HepG2 (cell line): ENCODE measurements around the gene ITCH. TPM values are rescaled to one million over a fixed set of nuclear protein-coding genes. Genes with fewer than 3 reads are reported as not detected.

Source experiments
- ATAD3A ChIP-seq: sonication (generic); formaldehyde crosslinking; IDR thresholded peaks from 2 replicates; pipeline ENCODE4 v1.4.0; 2020; ENCODE audit warnings: missing genetic modification reagents
- ATRX ChIP-seq: sonication (generic); formaldehyde crosslinking; IDR thresholded peaks from 2 replicates; pipeline ENCODE4 v1.4.0; 2020; ENCODE audit warnings: missing genetic modification reagents, borderline replicate concordance
- GTF2F1 ChIP-seq: fragments of 150-350 bp; IDR thresholded peaks from 2 replicates; pipeline ENCODE4 v1.6.1; 2014; ENCODE audit warnings: low read length
- HOXA7 ChIP-seq: sonication (generic); formaldehyde crosslinking; IDR thresholded peaks from 2 replicates; pipeline ENCODE4 v1.8.1; 2022; ENCODE audit warnings: mild to moderate bottlenecking, missing genetic modification reagents, moderate library complexity
- KDM3A ChIP-seq: IDR thresholded peaks from 2 replicates; pipeline ENCODE4 v1.6.1; 2018; ENCODE audit warnings: low read depth, missing compliant biosample characterization
- NCOA1 ChIP-seq: sonication (generic); formaldehyde crosslinking; IDR thresholded peaks from 2 replicates; pipeline ENCODE4 v1.9.0; 2021; ENCODE audit warnings: missing genetic modification reagents
- RFX3 ChIP-seq: IDR thresholded peaks from 2 replicates; pipeline ENCODE4 v1.6.1; 2016; ENCODE audit warnings: missing biosample characterization, missing genetic modification reagents
- RXRA ChIP-seq: sonication (generic); formaldehyde crosslinking; IDR thresholded peaks from 2 replicates; pipeline ENCODE4 v1.5.1; 2020; ENCODE audit warnings: missing genetic modification reagents
- SUZ12 ChIP-seq: fragments of 150-350 bp; IDR thresholded peaks from 2 replicates; pipeline ENCODE4 v1.6.1; 2014; ENCODE audit warnings: low read depth, low read length
- TBP ChIP-seq: sonication (generic); formaldehyde crosslinking; IDR thresholded peaks from 2 replicates; pipeline ENCODE4 v1.5.0; 2020; ENCODE audit warnings: missing genetic modification reagents
- TP53 ChIP-seq: sonication (generic); formaldehyde crosslinking; conservative IDR thresholded peaks from 2 replicates; pipeline ENCODE4 v1.4.0; 2020; ENCODE audit warnings: missing genetic modification reagents
- ZNF264 ChIP-seq: sonication (generic); formaldehyde crosslinking; IDR thresholded peaks from 2 replicates; pipeline ENCODE4 v1.4.0; 2020; ENCODE audit warnings: missing genetic modification reagents
- ZNF543 ChIP-seq: sonication (generic); formaldehyde crosslinking; IDR thresholded peaks from 2 replicates; pipeline ENCODE4 v1.4.0; 2020; ENCODE audit warnings: mild to moderate bottlenecking, missing genetic modification reagents
- ZNF766 ChIP-seq: sonication (generic); formaldehyde crosslinking; IDR thresholded peaks from 2 replicates; pipeline ENCODE4 v1.5.0; 2020; ENCODE audit warnings: missing genetic modification reagents, borderline replicate concordance
- polyA plus RNA-seq, 8 experiments: library from polyadenylated mRNA; depleted of rRNA in 3 of 8; stranded (reverse) in 7 of 8; unstranded in 1 of 8; fragments of >200 nt; fragmentation: Illumina TruSeq in 4 of 8; extraction: Trizol in 4 of 8; gene quantifications; 2 replicates each; pipeline versions ENCODE4 v1.2.1 to v1.2.3, GENCODE V29; 2011 to 2016; ENCODE audit warnings: low read depth in 4 of 8, missing spikeins in 1 of 8, mixed read lengths in 1 of 8; ENCODE audit not compliant: insufficient read depth in 1 of 8
- total RNA-seq, 5 experiments: library from RNA; depleted of rRNA; stranded (reverse); fragments of >200 nt; fragmentation: Illumina TruSeq; extraction: Trizol; gene quantifications; 2 replicates each; pipeline ENCODE4 v1.2.3, GENCODE V29; 2016; ENCODE audit warnings: low read depth in 1 of 5
- TF ChIP-seq, protein P1 (sequence below): sonication (generic); formaldehyde crosslinking; conservative IDR thresholded peaks from 2 replicates; pipeline ENCODE4 v1.8.1; 2023; ENCODE audit warnings: missing genetic modification reagents
- TF ChIP-seq, protein P2 (sequence below): sonication (generic); formaldehyde crosslinking; IDR thresholded peaks from 2 replicates; pipeline ENCODE4 v1.4.0; 2020; ENCODE audit warnings: missing genetic modification reagents
- TF ChIP-seq, protein P3 (sequence below): sonication (generic); formaldehyde crosslinking; IDR thresholded peaks from 2 replicates; pipeline ENCODE4 v1.5.1; 2020; ENCODE audit warnings: mild to moderate bottlenecking, missing genetic modification reagents, borderline replicate concordance
- TF ChIP-seq, protein P4 (sequence below): sonication (generic); formaldehyde crosslinking; IDR thresholded peaks from 2 replicates; pipeline ENCODE4 v1.5.0; 2020; ENCODE audit warnings: missing genetic modification reagents
- TF ChIP-seq, protein P5 (sequence below): sonication (generic); formaldehyde crosslinking; IDR thresholded peaks from 2 replicates; pipeline ENCODE4 v1.4.0; 2020; ENCODE audit warnings: mild to moderate bottlenecking, low read depth, missing genetic modification reagents

Gene ITCH
- total and polyA plus RNA-seq, 2 of the 13 experiments (the other 11 are each of a cell fraction or from before 2014, with no cell fraction given): 20.5 to 112 TPM

DNA sequence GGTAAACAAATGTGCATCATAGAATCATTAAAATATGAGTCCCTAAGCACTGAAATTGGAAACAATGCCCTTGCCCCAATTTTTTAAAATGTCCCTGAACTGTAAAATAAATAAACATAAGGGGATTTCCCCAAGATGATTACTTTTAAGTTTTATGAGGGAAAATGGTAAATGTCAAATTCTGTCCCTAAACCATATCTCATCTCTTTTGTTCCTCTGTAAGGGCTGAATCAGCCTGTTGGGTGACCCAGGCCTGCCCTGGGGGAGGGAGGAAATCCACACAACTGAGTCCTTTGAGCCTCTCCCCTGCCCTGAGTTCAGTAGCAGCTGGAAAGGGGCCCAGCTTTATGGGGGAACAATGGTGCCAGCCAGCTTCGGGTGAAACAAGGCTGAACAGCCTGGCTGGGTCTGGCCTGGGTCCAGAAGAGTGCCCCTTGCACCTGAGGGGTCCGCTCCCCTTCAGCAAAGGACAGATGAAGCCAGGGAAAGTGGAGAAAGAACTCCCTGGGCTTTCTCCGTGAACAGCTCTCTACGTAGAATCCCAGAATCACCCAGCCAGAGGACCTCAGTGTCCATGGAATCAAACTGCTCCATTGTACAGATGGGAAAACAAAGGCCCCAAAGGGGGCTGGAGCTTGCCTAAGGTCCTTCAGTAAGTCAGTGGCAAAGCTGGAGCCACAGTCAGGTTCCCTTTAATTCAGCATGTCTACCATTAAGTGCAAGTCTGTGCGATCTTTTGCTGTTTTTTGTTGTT lies 28.2 kb upstream of the ITCH start (continued):
- no peak for TF ChIP-seq TBP (CRISPR knock-in tag)
- no peak for TF ChIP-seq KDM3A
- TF ChIP-seq TP53 (CRISPR knock-in tag): no peak
- TF ChIP-seq HOXA7 (CRISPR knock-in tag): no peak
- TF ChIP-seq, protein P1, sequence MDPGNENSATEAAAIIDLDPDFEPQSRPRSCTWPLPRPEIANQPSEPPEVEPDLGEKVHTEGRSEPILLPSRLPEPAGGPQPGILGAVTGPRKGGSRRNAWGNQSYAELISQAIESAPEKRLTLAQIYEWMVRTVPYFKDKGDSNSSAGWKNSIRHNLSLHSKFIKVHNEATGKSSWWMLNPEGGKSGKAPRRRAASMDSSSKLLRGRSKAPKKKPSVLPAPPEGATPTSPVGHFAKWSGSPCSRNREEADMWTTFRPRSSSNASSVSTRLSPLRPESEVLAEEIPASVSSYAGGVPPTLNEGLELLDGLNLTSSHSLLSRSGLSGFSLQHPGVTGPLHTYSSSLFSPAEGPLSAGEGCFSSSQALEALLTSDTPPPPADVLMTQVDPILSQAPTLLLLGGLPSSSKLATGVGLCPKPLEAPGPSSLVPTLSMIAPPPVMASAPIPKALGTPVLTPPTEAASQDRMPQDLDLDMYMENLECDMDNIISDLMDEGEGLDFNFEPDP (CRISPR knock-in tag): no peak
- no peak for TF ChIP-seq ATAD3A (CRISPR knock-in tag)
- TF ChIP-seq ATRX (CRISPR knock-in tag): no peak
- TF ChIP-seq SUZ12: no peak
- TF ChIP-seq, protein P2, sequence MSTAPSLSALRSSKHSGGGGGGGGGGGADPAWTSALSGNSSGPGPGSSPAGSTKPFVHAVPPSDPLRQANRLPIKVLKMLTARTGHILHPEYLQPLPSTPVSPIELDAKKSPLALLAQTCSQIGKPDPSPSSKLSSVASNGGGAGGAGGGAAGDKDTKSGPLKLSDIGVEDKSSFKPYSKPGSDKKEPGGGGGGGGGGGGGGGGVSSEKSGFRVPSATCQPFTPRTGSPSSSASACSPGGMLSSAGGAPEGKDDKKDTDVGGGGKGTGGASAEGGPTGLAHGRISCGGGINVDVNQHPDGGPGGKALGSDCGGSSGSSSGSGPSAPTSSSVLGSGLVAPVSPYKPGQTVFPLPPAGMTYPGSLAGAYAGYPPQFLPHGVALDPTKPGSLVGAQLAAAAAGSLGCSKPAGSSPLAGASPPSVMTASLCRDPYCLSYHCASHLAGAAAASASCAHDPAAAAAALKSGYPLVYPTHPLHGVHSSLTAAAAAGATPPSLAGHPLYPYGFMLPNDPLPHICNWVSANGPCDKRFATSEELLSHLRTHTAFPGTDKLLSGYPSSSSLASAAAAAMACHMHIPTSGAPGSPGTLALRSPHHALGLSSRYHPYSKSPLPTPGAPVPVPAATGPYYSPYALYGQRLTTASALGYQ (CRISPR knock-in tag): no peak
- TF ChIP-seq ZNF264: no peak
- TF ChIP-seq NCOA1: no peak
- TF ChIP-seq RXRA: peak; percentile 73; the same call in 1 of the 2 replicates
- TF ChIP-seq, protein P3, sequence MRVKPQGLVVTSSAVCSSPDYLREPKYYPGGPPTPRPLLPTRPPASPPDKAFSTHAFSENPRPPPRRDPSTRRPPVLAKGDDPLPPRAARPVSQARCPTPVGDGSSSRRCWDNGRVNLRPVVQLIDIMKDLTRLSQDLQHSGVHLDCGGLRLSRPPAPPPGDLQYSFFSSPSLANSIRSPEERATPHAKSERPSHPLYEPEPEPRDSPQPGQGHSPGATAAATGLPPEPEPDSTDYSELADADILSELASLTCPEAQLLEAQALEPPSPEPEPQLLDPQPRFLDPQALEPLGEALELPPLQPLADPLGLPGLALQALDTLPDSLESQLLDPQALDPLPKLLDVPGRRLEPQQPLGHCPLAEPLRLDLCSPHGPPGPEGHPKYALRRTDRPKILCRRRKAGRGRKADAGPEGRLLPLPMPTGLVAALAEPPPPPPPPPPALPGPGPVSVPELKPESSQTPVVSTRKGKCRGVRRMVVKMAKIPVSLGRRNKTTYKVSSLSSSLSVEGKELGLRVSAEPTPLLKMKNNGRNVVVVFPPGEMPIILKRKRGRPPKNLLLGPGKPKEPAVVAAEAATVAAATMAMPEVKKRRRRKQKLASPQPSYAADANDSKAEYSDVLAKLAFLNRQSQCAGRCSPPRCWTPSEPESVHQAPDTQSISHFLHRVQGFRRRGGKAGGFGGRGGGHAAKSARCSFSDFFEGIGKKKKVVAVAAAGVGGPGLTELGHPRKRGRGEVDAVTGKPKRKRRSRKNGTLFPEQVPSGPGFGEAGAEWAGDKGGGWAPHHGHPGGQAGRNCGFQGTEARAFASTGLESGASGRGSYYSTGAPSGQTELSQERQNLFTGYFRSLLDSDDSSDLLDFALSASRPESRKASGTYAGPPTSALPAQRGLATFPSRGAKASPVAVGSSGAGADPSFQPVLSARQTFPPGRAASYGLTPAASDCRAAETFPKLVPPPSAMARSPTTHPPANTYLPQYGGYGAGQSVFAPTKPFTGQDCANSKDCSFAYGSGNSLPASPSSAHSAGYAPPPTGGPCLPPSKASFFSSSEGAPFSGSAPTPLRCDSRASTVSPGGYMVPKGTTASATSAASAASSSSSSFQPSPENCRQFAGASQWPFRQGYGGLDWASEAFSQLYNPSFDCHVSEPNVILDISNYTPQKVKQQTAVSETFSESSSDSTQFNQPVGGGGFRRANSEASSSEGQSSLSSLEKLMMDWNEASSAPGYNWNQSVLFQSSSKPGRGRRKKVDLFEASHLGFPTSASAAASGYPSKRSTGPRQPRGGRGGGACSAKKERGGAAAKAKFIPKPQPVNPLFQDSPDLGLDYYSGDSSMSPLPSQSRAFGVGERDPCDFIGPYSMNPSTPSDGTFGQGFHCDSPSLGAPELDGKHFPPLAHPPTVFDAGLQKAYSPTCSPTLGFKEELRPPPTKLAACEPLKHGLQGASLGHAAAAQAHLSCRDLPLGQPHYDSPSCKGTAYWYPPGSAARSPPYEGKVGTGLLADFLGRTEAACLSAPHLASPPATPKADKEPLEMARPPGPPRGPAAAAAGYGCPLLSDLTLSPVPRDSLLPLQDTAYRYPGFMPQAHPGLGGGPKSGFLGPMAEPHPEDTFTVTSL: no peak
- TF ChIP-seq, protein P4, sequence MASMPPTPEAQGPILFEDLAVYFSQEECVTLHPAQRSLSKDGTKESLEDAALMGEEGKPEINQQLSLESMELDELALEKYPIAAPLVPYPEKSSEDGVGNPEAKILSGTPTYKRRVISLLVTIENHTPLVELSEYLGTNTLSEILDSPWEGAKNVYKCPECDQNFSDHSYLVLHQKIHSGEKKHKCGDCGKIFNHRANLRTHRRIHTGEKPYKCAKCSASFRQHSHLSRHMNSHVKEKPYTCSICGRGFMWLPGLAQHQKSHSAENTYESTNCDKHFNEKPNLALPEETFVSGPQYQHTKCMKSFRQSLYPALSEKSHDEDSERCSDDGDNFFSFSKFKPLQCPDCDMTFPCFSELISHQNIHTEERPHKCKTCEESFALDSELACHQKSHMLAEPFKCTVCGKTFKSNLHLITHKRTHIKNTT (CRISPR knock-in tag): no peak
- no peak for TF ChIP-seq RFX3 (CRISPR knock-in tag)
- TF ChIP-seq, protein P5, sequence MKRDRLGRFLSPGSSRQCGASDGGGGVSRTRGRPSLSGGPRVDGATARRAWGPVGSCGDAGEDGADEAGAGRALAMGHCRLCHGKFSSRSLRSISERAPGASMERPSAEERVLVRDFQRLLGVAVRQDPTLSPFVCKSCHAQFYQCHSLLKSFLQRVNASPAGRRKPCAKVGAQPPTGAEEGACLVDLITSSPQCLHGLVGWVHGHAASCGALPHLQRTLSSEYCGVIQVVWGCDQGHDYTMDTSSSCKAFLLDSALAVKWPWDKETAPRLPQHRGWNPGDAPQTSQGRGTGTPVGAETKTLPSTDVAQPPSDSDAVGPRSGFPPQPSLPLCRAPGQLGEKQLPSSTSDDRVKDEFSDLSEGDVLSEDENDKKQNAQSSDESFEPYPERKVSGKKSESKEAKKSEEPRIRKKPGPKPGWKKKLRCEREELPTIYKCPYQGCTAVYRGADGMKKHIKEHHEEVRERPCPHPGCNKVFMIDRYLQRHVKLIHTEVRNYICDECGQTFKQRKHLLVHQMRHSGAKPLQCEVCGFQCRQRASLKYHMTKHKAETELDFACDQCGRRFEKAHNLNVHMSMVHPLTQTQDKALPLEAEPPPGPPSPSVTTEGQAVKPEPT: 0 out of 2 replicates have a peak, but pooled peaks have one; percentile 67
- TF ChIP-seq ZNF543: no peak
- no peak for TF ChIP-seq GTF2F1
- no peak for TF ChIP-seq ZNF766 (CRISPR knock-in tag)
